SKM-1 treated with dmso at 0.1 percent for 144 hours (cell line): ENCODE measurements around the gene DTNA.
A peak's percentile ranks its signal among the peaks of the same experiment; 100 is the strongest.

Experiments
- DNase-seq: peaks from one replicate; lab custom pipeline; 2025; ENCODE audit not compliant: unreplicated experiment; lab: John Stamatoyannopoulos, UW

The DTNA gene

GRCh38 chr18:34767601-34768027 is 57.5 kb downstream of the DTNA start:
- DNase-seq: no peak

GRCh38 chr18:34771958-34772357 is 61.9 kb downstream of the DTNA start:
- DNase-seq: no peak

- peak; percentile 34 for DNase-seq
Measured at GRCh38 chr18:34772887-34773286, 62.8 kb downstream of the DTNA start.

- DNase-seq: no peak
Measured at GRCh38 chr18:34773378-34773777, 63.3 kb downstream of the DTNA start.

- no peak for DNase-seq
Measured at GRCh38 chr18:34773961-34774766, 64.1 kb downstream of the DTNA start.

- DNase-seq: no peak
Measured at GRCh38 chr18:34775461-34775860, 65.4 kb downstream of the DTNA start.

GRCh38 chr18:34779112-34779511 is 69.0 kb downstream of the DTNA start:
- DNase-seq: no peak

GRCh38 chr18:34780856-34781255 is 70.8 kb downstream of the DTNA start:
- no peak for DNase-seq

GRCh38 chr18:34783501-34783900 is 73.4 kb downstream of the DTNA start:
- DNase-seq: no peak

GRCh38 chr18:34786162-34786741 is 76.2 kb downstream of the DTNA start:
- no peak for DNase-seq

- peak; percentile 42 for DNase-seq
Measured at GRCh38 chr18:34787931-34788532, 77.9 kb downstream of the DTNA start.

- DNase-seq: no peak
Measured at GRCh38 chr18:34789768-34790344, 79.8 kb downstream of the DTNA start.

- no peak for DNase-seq
Measured at GRCh38 chr18:34794348-34794747, 84.2 kb downstream of the DTNA start.

GRCh38 chr18:34795070-34795732 is 85.1 kb downstream of the DTNA start:
- DNase-seq: no peak

- no peak for DNase-seq
Measured at GRCh38 chr18:34796035-34796657, 86.0 kb downstream of the DTNA start.

- DNase-seq: no peak
Measured at GRCh38 chr18:34799291-34799690, 89.2 kb downstream of the DTNA start.

- DNase-seq: no peak
Measured at GRCh38 chr18:34800381-34800780, 90.3 kb downstream of the DTNA start.

GRCh38 chr18:34801774-34802173 is 91.7 kb downstream of the DTNA start:
- no peak for DNase-seq

GRCh38 chr18:34802959-34803358 is 92.9 kb downstream of the DTNA start:
- no peak for DNase-seq

- DNase-seq: no peak
Measured at GRCh38 chr18:34803877-34804400, 93.8 kb downstream of the DTNA start.
